ENCODE data around the gene RNU1-3. TPM values are rescaled to one million over a fixed set of nuclear protein-coding genes. Genes with fewer than 3 reads are reported as not detected.
"Not testable (repeated sequence)": the region's sequence is repeated elsewhere in the genome, so short reads cannot be mapped to it uniquely, and the experiment has no call there.

Gene RNU1-3
- total and polyA plus RNA-seq, 4 donors = 7,231 to 8,154 TPM; not detected in 2

- Histone ChIP-seq H3K4me3 (ENCODE audit: low read length in 2 of 2) (no peak overlapping the region), H3K9me3 (ENCODE audit: control insufficient read depth, low read length) (no peaks in the 10 kb centered on the region), H3K27ac (ENCODE audit: low read depth in 1 of 2, low read length in 2 of 2) (no peak overlapping the region), H3K27me3 (ENCODE audit: control insufficient read depth in 1 of 2, insufficient read depth in 2 of 2, low read length in 1 of 2) (no peaks in the 10 kb centered on the region), H3K4me1 (ENCODE audit: control insufficient read depth in 1 of 2, insufficient read depth in 2 of 2, low read length in 2 of 2) (no peaks in the 10 kb centered on the region), H3K36me3 (ENCODE audit: control insufficient read depth in 1 of 2, insufficient read depth in 2 of 2, low read length in 1 of 2) (peaks cover 3 to 16% of the 10 kb centered on the region in 2 donors)
- no peak for ATAC-seq (ENCODE audit: low FRiP score)
- intact Hi-C loops (cut with DNase I) = no loop called here
- WGBS, 2 donors = 90% methylated on average over 19 of the region's 19 CpGs
- DNase-seq = peak; percentile 56 to 83
Observed at GRCh38 chr1:16628361-16629111, 38.2 kb downstream of the RNU1-3 start.

- ATAC-seq (ENCODE audit: low FRiP score); H3K27me3 ChIP-seq (ENCODE audit: control insufficient read depth in 1 of 2, insufficient read depth in 2 of 2, low read length in 1 of 2); intact Hi-C loops (cut with DNase I); H3K4me3 ChIP-seq (ENCODE audit: low read length in 2 of 2); H3K9me3 ChIP-seq (ENCODE audit: control insufficient read depth, low read length); H3K27ac ChIP-seq (ENCODE audit: low read depth in 1 of 2, low read length in 2 of 2); H3K4me1 ChIP-seq (ENCODE audit: control insufficient read depth in 1 of 2, insufficient read depth in 2 of 2, low read length in 2 of 2): not testable (repeated sequence)
- DNase-seq = peak in 1 of 2 donors; percentile 32
- 76 to 83% methylated on average over 15 of the region's 15 CpGs for WGBS, 2 donors
- H3K36me3 ChIP-seq (ENCODE audit: control insufficient read depth in 1 of 2, insufficient read depth in 2 of 2, low read length in 1 of 2) = peaks cover 3 to 14% of the 10 kb centered on the region in 2 donors
Observed at GRCh38 chr1:16626409-16626983, 40.3 kb downstream of the RNU1-3 start.

- WGBS, 2 donors = 87 to 89% methylated on average over 25 of the region's 25 CpGs
- ATAC-seq (ENCODE audit: low FRiP score) = peak; percentile 0
- DNase-seq = peak; percentile 54 to 81
- Histone ChIP-seq H3K9me3 (ENCODE audit: control insufficient read depth, low read length) (no peaks in the 10 kb centered on the region), H3K4me3 (ENCODE audit: low read length in 2 of 2) (no peak overlapping the region), H3K27me3 (ENCODE audit: control insufficient read depth in 1 of 2, insufficient read depth in 2 of 2, low read length in 1 of 2) (no peaks in the 10 kb centered on the region), H3K27ac (ENCODE audit: low read depth in 1 of 2, low read length in 2 of 2) (no peak overlapping the region), H3K36me3 (ENCODE audit: control insufficient read depth in 1 of 2, insufficient read depth in 2 of 2, low read length in 1 of 2) (peaks cover 0 to 12% of the 10 kb centered on the region in 2 donors), H3K4me1 (ENCODE audit: control insufficient read depth in 1 of 2, insufficient read depth in 2 of 2, low read length in 2 of 2) (no peaks in the 10 kb centered on the region)
- intact Hi-C loops (cut with DNase I) = no loop called here
Observed at GRCh38 chr1:16625497-16626408, 41.0 kb downstream of the RNU1-3 start.

- WGBS, 2 donors = 81 to 86% methylated on average over 27 of the region's 27 CpGs
- ATAC-seq (ENCODE audit: low FRiP score) = peak; percentile 27
- H3K36me3 ChIP-seq (ENCODE audit: control insufficient read depth in 1 of 2, insufficient read depth in 2 of 2, low read length in 1 of 2) = peaks cover 0 to 11% of the 10 kb centered on the region in 2 donors
- intact Hi-C loops (cut with DNase I) = loop anchor here in 1 of 2 donors (5.0 kb wide), 1 partner anchor 323 kb away; no protein-coding TSS in a partner anchor
- H3K9me3 ChIP-seq (ENCODE audit: control insufficient read depth, low read length); H3K27ac ChIP-seq (ENCODE audit: low read depth in 1 of 2, low read length in 2 of 2); H3K27me3 ChIP-seq (ENCODE audit: control insufficient read depth in 1 of 2, insufficient read depth in 2 of 2, low read length in 1 of 2); H3K4me1 ChIP-seq (ENCODE audit: control insufficient read depth in 1 of 2, insufficient read depth in 2 of 2, low read length in 2 of 2); H3K4me3 ChIP-seq (ENCODE audit: low read length in 2 of 2): not testable (repeated sequence)
- DNase-seq = peak; percentile 59 to 86
Observed at GRCh38 chr1:16623812-16624719, 42.7 kb downstream of the RNU1-3 start.

GRCh38 chr1:16623337-16623736, 43.4 kb downstream of the RNU1-3 start:
- not testable (repeated sequence) for H3K27me3 ChIP-seq (ENCODE audit: control insufficient read depth in 1 of 2, insufficient read depth in 2 of 2, low read length in 1 of 2); H3K4me3 ChIP-seq (ENCODE audit: low read length in 2 of 2); H3K9me3 ChIP-seq (ENCODE audit: control insufficient read depth, low read length); H3K36me3 ChIP-seq (ENCODE audit: control insufficient read depth in 1 of 2, insufficient read depth in 2 of 2, low read length in 1 of 2); ATAC-seq (ENCODE audit: low FRiP score); H3K27ac ChIP-seq (ENCODE audit: low read depth in 1 of 2, low read length in 2 of 2); H3K4me1 ChIP-seq (ENCODE audit: control insufficient read depth in 1 of 2, insufficient read depth in 2 of 2, low read length in 2 of 2)
- DNase-seq = peak; percentile 46 to 83
- 67 to 73% methylated on average over 7 of the region's 7 CpGs for WGBS, 2 donors
- intact Hi-C loops (cut with DNase I) = loop anchor here in 1 of 2 donors (5.0 kb wide), 1 partner anchor 324 kb away; no protein-coding TSS in a partner anchor

- H3K36me3 ChIP-seq (ENCODE audit: control insufficient read depth in 1 of 2, insufficient read depth in 2 of 2, low read length in 1 of 2); H3K4me3 ChIP-seq (ENCODE audit: low read length in 2 of 2); H3K27ac ChIP-seq (ENCODE audit: low read depth in 1 of 2, low read length in 2 of 2); H3K4me1 ChIP-seq (ENCODE audit: control insufficient read depth in 1 of 2, insufficient read depth in 2 of 2, low read length in 2 of 2); H3K27me3 ChIP-seq (ENCODE audit: control insufficient read depth in 1 of 2, insufficient read depth in 2 of 2, low read length in 1 of 2); H3K9me3 ChIP-seq (ENCODE audit: control insufficient read depth, low read length): not testable (repeated sequence)
- DNase-seq (peak; percentile 47 to 78), ATAC-seq (ENCODE audit: low FRiP score) (peak; percentile 1)
- intact Hi-C loops (cut with DNase I) = loop anchor here in 1 of 2 donors (5.0 kb wide), 1 partner anchor 326 kb away; no protein-coding TSS in a partner anchor
- WGBS, 2 donors = 88 to 93% methylated on average over 9 of the region's 9 CpGs
Observed at GRCh38 chr1:16621681-16622315, 45.0 kb downstream of the RNU1-3 start.

- intact Hi-C loops (cut with DNase I) = loop anchor here in 1 of 2 donors (5.0 kb wide), 1 partner anchor 326 kb away; no protein-coding TSS in a partner anchor
- Histone ChIP-seq H3K27ac (ENCODE audit: low read depth in 1 of 2, low read length in 2 of 2) (no peak overlapping the region), H3K9me3 (ENCODE audit: control insufficient read depth, low read length) (no peaks in the 10 kb centered on the region), H3K36me3 (ENCODE audit: control insufficient read depth in 1 of 2, insufficient read depth in 2 of 2, low read length in 1 of 2) (peaks cover 0 to 8% of the 10 kb centered on the region in 2 donors), H3K27me3 (ENCODE audit: control insufficient read depth in 1 of 2, insufficient read depth in 2 of 2, low read length in 1 of 2) (no peaks in the 10 kb centered on the region), H3K4me3 (ENCODE audit: low read length in 2 of 2) (no peak overlapping the region), H3K4me1 (ENCODE audit: control insufficient read depth in 1 of 2, insufficient read depth in 2 of 2, low read length in 2 of 2) (no peaks in the 10 kb centered on the region)
- ATAC-seq (ENCODE audit: low FRiP score) = no peak
- DNase-seq = no peak
- 93 to 99% methylated on average over 2 of the region's 2 CpGs for WGBS, 2 donors
Observed at GRCh38 chr1:16621300-16621658, 45.5 kb downstream of the RNU1-3 start.
